Endothelial cell of umbilical vein (primary cell): Measurements from ENCODE around the gene CCDC57. TPM values are rescaled to one million over a fixed set of nuclear protein-coding genes. Genes with fewer than 3 reads are reported as not detected.

Experiments
- BruUV-seq: library from RNA; stranded (reverse); fragments of 400-500 nt; replicated peaks from 2 replicates; lab custom pipeline; 2021; lab: Mats Ljungman, UMichigan
- CTCF ChIA-PET: fragments of 300-600, 350-600 bp; sonication (Branson Sonifier 250); formaldehyde crosslinking; loops from one replicate; lab custom pipeline; 2021; ENCODE audit warnings: antibody characterized with exemption, inconsistent platforms; lab: Charles Lee
- POLR2A ChIA-PET: fragments of 300-600, 350-600 bp; sonication (Branson Sonifier 250); formaldehyde crosslinking; loops from one replicate; lab custom pipeline; 2021; ENCODE audit warnings: antibody characterized with exemption, inconsistent platforms; lab: Charles Lee
- DNase-seq: peaks from one replicate; pipeline ENCODE4 v3.0.0-alpha.2; 2011; ENCODE audit warnings: low read depth, low spot score
- FAIRE-seq: peaks from 2 replicates; lab custom pipeline; 2011; peaks lifted over from hg19 to GRCh38; lab: Jason Lieb, UNC
- H2AFZ ChIP-seq: 2 replicates; pipeline ENCODE4 v1.6.0; 2012; ENCODE audit warnings: low read depth, low read length, control low read depth, inconsistent platforms
- H3K27ac ChIP-seq: 2 replicates; pipeline ENCODE4 v1.5.1; 2011; ENCODE audit warnings: low read depth, mild to moderate bottlenecking, control low read depth, low read length, moderate library complexity; ENCODE audit not compliant: insufficient read depth
- H3K27me3 ChIP-seq, 2 experiments: 2 replicates each; pipeline versions ENCODE4 v1.6.0 to v1.6.1; 2011; ENCODE audit warnings: low read length in 2 of 2, mixed read lengths in 1 of 2; ENCODE audit not compliant: control insufficient read depth in 2 of 2, insufficient read depth in 2 of 2
- H3K36me3 ChIP-seq, 2 experiments: 2 replicates in 1 of 2; 3 replicates in 1 of 2; pipeline ENCODE4 v1.5.1; 2011; ENCODE audit warnings: low read length in 2 of 2, mild to moderate bottlenecking in 1 of 2, moderate library complexity in 1 of 2; ENCODE audit not compliant: control insufficient read depth in 2 of 2, insufficient read depth in 2 of 2; ENCODE audit errors: extremely low read depth in 1 of 2
- H3K4me1 ChIP-seq: 3 replicates; pipeline ENCODE4 v1.5.1; 2011; ENCODE audit warnings: mild to moderate bottlenecking, low read length; ENCODE audit not compliant: control insufficient read depth, insufficient read depth; ENCODE audit errors: extremely low read depth
- H3K4me2 ChIP-seq: 2 replicates; pipeline ENCODE4 v1.6.1; 2011; ENCODE audit warnings: low read length, control low read depth, mixed read lengths; ENCODE audit not compliant: insufficient read depth
- H3K4me3 ChIP-seq, 3 experiments: fragments of 200-600 bp in 1 of 3; sonication (generic), shearing (Covaris generic) in 1 of 3; replicated peaks in 1 of 3; 2 replicates each; pipeline ENCODE4 v1.5.1; 2011 to 2016; ENCODE audit warnings: control low read depth in 3 of 3, low read length in 3 of 3, mild to moderate bottlenecking in 2 of 3, inconsistent platforms in 1 of 3, low read depth in 1 of 3, moderate library complexity in 1 of 3; ENCODE audit not compliant: insufficient read depth in 1 of 3
- H3K79me2 ChIP-seq: 2 replicates; pipeline ENCODE4 v1.6.0; 2012; ENCODE audit warnings: low read length, inconsistent platforms; ENCODE audit not compliant: control insufficient read depth, insufficient read depth
- H3K9ac ChIP-seq: replicated peaks from 2 replicates; pipeline ENCODE3; 2011; ENCODE audit warnings: low read length, control low read depth; ENCODE audit not compliant: insufficient read depth; ENCODE audit errors: extremely low read depth
- H3K9me1 ChIP-seq: replicated peaks from 3 replicates; pipeline ENCODE4 v1.6.0; 2011; ENCODE audit warnings: mild to moderate bottlenecking, low read length; ENCODE audit not compliant: control insufficient read depth, insufficient read depth; ENCODE audit errors: extremely low read depth
- H3K9me3 ChIP-seq: replicated peaks from 2 replicates; pipeline ENCODE4 v1.5.1; 2012; ENCODE audit warnings: low read length, inconsistent platforms; ENCODE audit not compliant: control insufficient read depth, insufficient read depth
- H4K20me1 ChIP-seq: replicated peaks from 2 replicates; pipeline ENCODE3; 2011; ENCODE audit warnings: mild to moderate bottlenecking, low read length; ENCODE audit not compliant: control insufficient read depth, insufficient read depth; ENCODE audit errors: extremely low read depth
- CTCF ChIP-seq, 2 donors: IDR thresholded peaks; 1 replicate in 1 of 2; 2 replicates in 1 of 2; pipeline ENCODE4 v1.5.1; 2011; ENCODE audit warnings: low read length in 2 of 2, mild to moderate bottlenecking in 2 of 2, moderate library complexity in 2 of 2, control low read depth in 1 of 2, inconsistent platforms in 1 of 2, low read depth in 1 of 2; ENCODE audit not compliant: insufficient read depth in 1 of 2; ENCODE audit errors: extremely low read depth in 1 of 2
- EZH2 ChIP-seq: IDR thresholded peaks from 2 replicates; pipeline ENCODE4 v1.6.1; 2012; ENCODE audit warnings: borderline replicate concordance, low read depth, mild to moderate bottlenecking, moderate library complexity, low read length, inconsistent platforms; ENCODE audit not compliant: severe bottlenecking
- FOS ChIP-seq: IDR thresholded peaks from 2 replicates; pipeline ENCODE4 v1.6.1; 2011; ENCODE audit warnings: mild to moderate bottlenecking, low read length, moderate library complexity, borderline replicate concordance; ENCODE audit not compliant: insufficient read depth
- GATA2 ChIP-seq: IDR thresholded peaks from 2 replicates; pipeline ENCODE4 v1.7.0; 2011; ENCODE audit warnings: low read depth, mild to moderate bottlenecking, moderate library complexity, mixed read lengths, low read length; ENCODE audit not compliant: insufficient read length, insufficient read depth
- JUN ChIP-seq: IDR thresholded peaks from 2 replicates; pipeline ENCODE4 v1.6.1; 2011; ENCODE audit warnings: borderline replicate concordance, low read depth; ENCODE audit not compliant: insufficient read length, insufficient read depth
- MYC ChIP-seq: IDR thresholded peaks from one replicate; pipeline ENCODE4 v1.6.1; 2011; ENCODE audit warnings: mild to moderate bottlenecking, low read depth, low read length
- POLR2A ChIP-seq: IDR thresholded peaks from 2 replicates; pipeline ENCODE4 v1.6.1; 2012; ENCODE audit warnings: low read depth, mild to moderate bottlenecking, control low read depth, low read length
- POLR2AphosphoS5 ChIP-seq: IDR thresholded peaks from 2 replicates; pipeline ENCODE4 v1.6.1; 2012; ENCODE audit warnings: low read depth, mild to moderate bottlenecking, control low read depth, low read length, moderate library complexity; ENCODE audit not compliant: insufficient read depth
- dilution Hi-C: fragments of 300-500 bp; cut with MboI; formaldehyde crosslinking; loops from one replicate; pipeline ENCODE4 v1.15.0; 2019; ENCODE audit warnings: low sequenced_read_pairs; ENCODE audit not compliant: extremely low pct_ligation_motif_present
- intact Hi-C: fragments of 100-400 bp; cut with micrococcal nuclease; formaldehyde crosslinking; loops from one replicate; pipeline ENCODE4 v1.10.0; 2022
- polyA plus RNA-seq, 4 experiments: library from polyadenylated mRNA; depleted of rRNA in 3 of 4; stranded (reverse) in 3 of 4; unstranded in 1 of 4; fragments of >200 nt; gene quantifications; 2 replicates each; pipeline versions ENCODE4 v1.2.1 to v1.2.3, GENCODE V29; 2011 to 2012; ENCODE audit warnings: missing spikeins in 1 of 4
- total RNA-seq: library from RNA; stranded (reverse); gene quantifications from 2 replicates; pipeline ENCODE4 v1.2.3, GENCODE V29; 2021
- TF ChIP-seq, protein P1 (sequence below): IDR thresholded peaks from 2 replicates; pipeline ENCODE4 v1.6.1; 2011; ENCODE audit not compliant: insufficient read depth, insufficient read length

CCDC57 gene
- total and polyA plus RNA-seq, 2 donors (not counting 3 experiments of a cell fraction or from before 2014, with no cell fraction given), result 18.6 to 31.6 TPM

DNA sequence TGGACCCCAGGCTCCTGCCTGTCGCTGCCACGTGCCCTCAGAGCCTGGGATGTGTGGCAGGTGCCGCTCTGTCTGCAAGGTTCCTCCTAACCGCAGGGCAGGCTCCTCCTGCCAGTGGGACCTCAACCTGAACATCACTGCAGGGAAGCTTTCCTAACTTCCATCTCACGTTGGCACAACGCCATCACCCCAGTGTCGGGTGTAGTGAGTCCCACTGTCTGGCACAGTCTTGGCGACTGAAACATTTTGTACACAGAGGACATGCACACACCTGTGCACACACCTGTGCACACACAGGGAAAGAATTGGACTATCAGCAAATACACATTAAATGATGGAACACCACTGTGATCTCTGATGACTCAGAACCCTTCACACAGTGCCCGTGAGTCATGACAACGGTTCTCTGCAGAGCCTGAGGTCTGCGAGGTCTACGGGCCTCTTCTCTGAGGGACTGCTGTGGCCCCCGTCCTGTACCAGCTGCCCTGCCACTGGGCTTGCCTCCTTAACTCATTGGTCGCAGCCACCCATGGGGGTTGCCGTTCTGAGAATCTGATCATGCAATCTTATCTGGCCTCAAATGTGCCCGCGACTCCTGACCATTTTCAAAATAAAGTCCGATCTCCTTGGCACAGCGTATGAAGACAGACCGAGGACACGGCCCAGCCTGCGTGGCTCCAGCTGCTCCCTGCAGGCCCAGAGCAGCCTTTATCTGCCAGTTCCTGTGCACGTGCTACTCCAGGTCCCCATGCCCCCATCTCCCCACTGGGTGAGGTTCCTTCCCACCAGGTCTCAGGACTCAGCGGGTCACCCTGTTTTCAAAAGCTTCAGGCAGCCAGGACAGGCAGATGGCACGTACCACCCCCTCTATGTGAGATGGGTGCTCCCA lies 7.6 kb downstream of the CCDC57 start:
- Histone ChIP-seq H3K79me2 (no peaks in the 10 kb centered on the region), H3K36me3 (no peaks in the 10 kb centered on the region), H3K27ac (no peak overlapping the region), H3K4me3 (no peak overlapping the region), H3K27me3 (no peaks in the 10 kb centered on the region), H3K9ac (no peak overlapping the region), H3K9me3 (no peaks in the 10 kb centered on the region), H3K4me1 (peaks cover 7% of the 10 kb centered on the region), H4K20me1 (no peaks in the 10 kb centered on the region), H3K4me2 (no peak overlapping the region), H3K9me1 (no peaks in the 10 kb centered on the region), H2AFZ (no peak overlapping the region)
- CTCF ChIA-PET, result interaction anchor here (1.0 to 4.1 kb wide), 14 partner anchors 9 to 201 kb away, joined by 3 to 104 read pairs (median 8); partner anchors contain the start of gene SLC16A3
- intact Hi-C loops, result loop anchor here (1.0 to 5.0 kb wide), 2 partner anchors 8 to 37 kb away; no protein-coding TSS in a partner anchor
- POLR2A ChIA-PET, result interaction anchor here (1.2 to 1.5 kb wide), 2 partner anchors 24 to 278 kb away, joined by 3 to 6 read pairs; partner anchors contain the start of gene SLC16A3
- BruUV-seq, result no TSS peak
- dilution Hi-C loops, result no loop called here
- FAIRE-seq (peak; percentile 43), DNase-seq (peak; percentile 14)
- TF ChIP-seq JUN (peak; percentile 55), POLR2A (no peak), FOS (peak; percentile 87)

- no peak for TF ChIP-seq EZH2
- TF ChIP-seq, protein P1, sequence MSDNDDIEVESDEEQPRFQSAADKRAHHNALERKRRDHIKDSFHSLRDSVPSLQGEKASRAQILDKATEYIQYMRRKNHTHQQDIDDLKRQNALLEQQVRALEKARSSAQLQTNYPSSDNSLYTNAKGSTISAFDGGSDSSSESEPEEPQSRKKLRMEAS, result no peak
- TF ChIP-seq GATA2, result no peak
- TF ChIP-seq FOS, result no peak
- no peak for TF ChIP-seq JUN
- TF ChIP-seq POLR2AphosphoS5, result no peak
- no peak for TF ChIP-seq POLR2A
- TF ChIP-seq CTCF (IDR thresholded peaks at IDR 0.05; ENCODE audit: extremely low read depth in 1 of 2, insufficient read depth in 1 of 2, low read depth in 1 of 2, low read length in 2 of 2), result no peak
- TF ChIP-seq MYC, result no peak
- no peak for FAIRE-seq
- DNase-seq, result no peak
- intact Hi-C loops, result no loop called here
- Histone ChIP-seq H3K9me1 (no peaks in the 10 kb centered on the region), H3K9ac (no peak overlapping the region), H3K9me3 (no peaks in the 10 kb centered on the region), H3K27ac (no peak overlapping the region), H3K4me2 (no peak overlapping the region), H3K36me3 (no peaks in the 10 kb centered on the region), H4K20me1 (no peaks in the 10 kb centered on the region), H3K27me3 (no peaks in the 10 kb centered on the region), H3K4me1 (peaks cover 7% of the 10 kb centered on the region), H3K4me3 (no peak overlapping the region), H3K79me2 (no peaks in the 10 kb centered on the region), H2AFZ (no peak overlapping the region)
- CTCF ChIA-PET, result interaction anchor here (1.3 to 4.1 kb wide), 3 partner anchors 29 to 173 kb away, joined by 4 to 104 read pairs (median 6); partner anchors contain the start of gene SLC16A3
- dilution Hi-C loops, result no loop called here
- no TSS peak for BruUV-seq
- POLR2A ChIA-PET, result no interaction called here
These were observed 8.7 kb downstream of the CCDC57 start for GRCh38 chr17:82203920-82204319.
